ENCODE data around the gene TBX21. TPM values are rescaled to one million over a fixed set of nuclear protein-coding genes. Genes with fewer than 3 reads are reported as not detected.

TBX21 gene
- total and polyA plus RNA-seq, 7 donors: under 0.01 to 1.2 (median 0.36) TPM; not detected in 2

DNA sequence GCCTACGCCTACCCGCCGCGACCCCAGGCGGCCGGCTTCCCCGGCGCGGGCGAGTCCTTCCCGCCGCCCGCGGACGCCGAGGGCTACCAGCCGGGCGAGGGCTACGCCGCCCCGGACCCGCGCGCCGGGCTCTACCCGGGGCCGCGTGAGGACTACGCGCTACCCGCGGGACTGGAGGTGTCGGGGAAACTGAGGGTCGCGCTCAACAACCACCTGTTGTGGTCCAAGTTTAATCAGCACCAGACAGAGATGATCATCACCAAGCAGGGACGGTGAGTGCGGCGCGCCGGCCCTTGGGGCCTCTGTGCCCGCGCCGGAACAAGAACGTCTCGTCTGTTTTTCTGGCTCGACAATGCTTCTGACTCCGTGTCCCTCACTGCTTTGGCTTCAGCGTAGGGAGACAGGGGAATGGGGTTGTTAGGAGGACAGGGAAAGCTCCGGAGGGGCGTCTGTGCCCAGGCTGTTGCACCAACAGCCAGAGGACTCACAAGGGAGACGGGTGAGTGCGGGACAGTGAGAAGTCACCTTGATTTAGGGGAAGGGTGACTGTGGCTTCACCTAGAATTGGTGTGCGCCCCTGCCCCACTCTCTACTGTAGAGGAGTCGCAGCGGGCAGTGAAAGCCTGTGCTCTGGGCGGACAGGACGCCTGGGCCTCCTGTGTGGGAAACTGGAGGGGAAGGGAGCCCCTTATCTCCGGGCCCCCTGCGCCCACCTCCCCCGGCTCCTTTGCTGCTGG lies 806 bp downstream of the TBX21 start:
- Histone ChIP-seq H3K27ac (no peak overlapping the region), H3K4me3 (peak overlapping the region; percentile 8 to 48 (median 37)), H3K36me3 (no peaks in the 10 kb centered on the region), H3K27me3 (peaks cover 13 to 57% (median 32%) of the 10 kb centered on the region in 3 donors), H3K9me3 (no peaks in the 10 kb centered on the region), H3K4me1 (peaks cover 0 to 16% (median 14%) of the 10 kb centered on the region in 4 donors)
- intact Hi-C loops (cut with DNase I): no loop called here
- DNase-seq: peak; percentile 58
- TF ChIP-seq, protein P1, sequence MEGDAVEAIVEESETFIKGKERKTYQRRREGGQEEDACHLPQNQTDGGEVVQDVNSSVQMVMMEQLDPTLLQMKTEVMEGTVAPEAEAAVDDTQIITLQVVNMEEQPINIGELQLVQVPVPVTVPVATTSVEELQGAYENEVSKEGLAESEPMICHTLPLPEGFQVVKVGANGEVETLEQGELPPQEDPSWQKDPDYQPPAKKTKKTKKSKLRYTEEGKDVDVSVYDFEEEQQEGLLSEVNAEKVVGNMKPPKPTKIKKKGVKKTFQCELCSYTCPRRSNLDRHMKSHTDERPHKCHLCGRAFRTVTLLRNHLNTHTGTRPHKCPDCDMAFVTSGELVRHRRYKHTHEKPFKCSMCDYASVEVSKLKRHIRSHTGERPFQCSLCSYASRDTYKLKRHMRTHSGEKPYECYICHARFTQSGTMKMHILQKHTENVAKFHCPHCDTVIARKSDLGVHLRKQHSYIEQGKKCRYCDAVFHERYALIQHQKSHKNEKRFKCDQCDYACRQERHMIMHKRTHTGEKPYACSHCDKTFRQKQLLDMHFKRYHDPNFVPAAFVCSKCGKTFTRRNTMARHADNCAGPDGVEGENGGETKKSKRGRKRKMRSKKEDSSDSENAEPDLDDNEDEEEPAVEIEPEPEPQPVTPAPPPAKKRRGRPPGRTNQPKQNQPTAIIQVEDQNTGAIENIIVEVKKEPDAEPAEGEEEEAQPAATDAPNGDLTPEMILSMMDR (IDR thresholded peaks at IDR 0.05): no peak
- TF ChIP-seq EP300 (IDR thresholded peaks at IDR 0.05) (no peak), POLR2A (IDR thresholded peaks at IDR 0.05) (no peak), POLR2AphosphoS5 (IDR thresholded peaks at IDR 0.05) (no peak)
- WGBS, 2 donors: 7% methylated on average over 60 of the region's 60 CpGs

DNA sequence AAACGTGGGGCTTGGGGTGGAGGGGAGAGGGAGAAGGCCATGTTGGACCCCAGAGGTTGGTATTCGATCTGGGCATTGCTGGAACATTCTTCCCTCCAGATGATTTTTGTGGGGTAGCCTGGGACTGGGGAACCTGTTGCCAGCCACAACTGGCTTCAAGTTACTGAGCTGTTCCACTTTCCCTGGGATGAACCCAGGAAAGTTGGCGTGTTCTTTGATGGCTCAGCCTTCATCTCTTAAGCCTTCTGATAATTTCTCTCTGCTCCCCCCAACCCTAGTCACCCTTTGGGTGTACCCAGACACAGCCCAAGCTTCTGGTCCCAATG lies 2.1 kb downstream of the TBX21 start:
- intact Hi-C loops (cut with DNase I): no loop called here
- peaks cover 0 to 16% (median 14%) of the 10 kb centered on the region in 4 donors for H3K4me1 ChIP-seq
- no peak overlapping the region for H3K4me3 ChIP-seq
- H3K36me3 ChIP-seq: no peaks in the 10 kb centered on the region
- DNase-seq: peak; percentile 18
- H3K27ac ChIP-seq: no peak overlapping the region
- H3K27me3 ChIP-seq: peaks cover 13 to 57% (median 32%) of the 10 kb centered on the region in 3 donors
- TF ChIP-seq, protein P1 (IDR thresholded peaks at IDR 0.05): no peak
- TF ChIP-seq EP300 (IDR thresholded peaks at IDR 0.05) (no peak), POLR2A (IDR thresholded peaks at IDR 0.05) (no peak), POLR2AphosphoS5 (IDR thresholded peaks at IDR 0.05) (no peak)
- 72 to 75% methylated on average over 3 of the region's 3 CpGs for WGBS, 2 donors
- H3K9me3 ChIP-seq: no peaks in the 10 kb centered on the region

DNA sequence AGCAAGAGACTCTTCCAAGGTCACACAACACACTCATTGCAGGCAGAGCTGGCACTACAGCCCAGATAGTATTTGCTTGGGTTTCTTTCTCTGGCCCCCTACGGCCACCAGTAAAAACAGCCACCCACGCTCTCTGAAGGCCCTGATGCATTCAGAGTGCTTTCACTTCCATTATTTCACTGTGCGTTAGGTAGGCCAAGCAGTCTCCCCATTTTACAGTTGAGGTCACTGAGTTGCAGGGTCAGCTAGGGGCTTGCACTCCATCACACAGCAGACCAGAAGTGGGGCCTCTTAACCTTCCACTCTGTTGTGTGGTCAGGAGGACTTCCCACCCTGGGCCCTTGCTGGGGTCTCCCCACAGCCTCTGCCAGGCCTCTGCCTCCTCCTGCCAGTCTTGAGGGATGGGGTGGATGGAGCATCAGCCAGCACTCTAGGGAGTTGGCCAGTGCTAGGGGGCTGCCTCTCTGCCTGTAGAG lies 2.5 kb downstream of the TBX21 start:
- peak; percentile 56 for DNase-seq
- H3K27ac ChIP-seq: no peak overlapping the region
- no peaks in the 10 kb centered on the region for H3K9me3 ChIP-seq
- H3K36me3 ChIP-seq: no peaks in the 10 kb centered on the region
- peaks cover 0 to 16% (median 14%) of the 10 kb centered on the region in 4 donors for H3K4me1 ChIP-seq
- TF ChIP-seq, protein P1 (IDR thresholded peaks at IDR 0.05): no peak
- TF ChIP-seq POLR2AphosphoS5 (IDR thresholded peaks at IDR 0.05) (no peak), POLR2A (IDR thresholded peaks at IDR 0.05) (no peak), EP300 (IDR thresholded peaks at IDR 0.05) (no peak)
- peaks cover 13 to 53% (median 31%) of the 10 kb centered on the region in 3 donors for H3K27me3 ChIP-seq
- whole genome bisulfite sequencing, 2 donors: 64 to 90% methylated on average over 3 of the region's 3 CpGs
- no peak overlapping the region for H3K4me3 ChIP-seq
- intact Hi-C loops (cut with DNase I): no loop called here

DNA sequence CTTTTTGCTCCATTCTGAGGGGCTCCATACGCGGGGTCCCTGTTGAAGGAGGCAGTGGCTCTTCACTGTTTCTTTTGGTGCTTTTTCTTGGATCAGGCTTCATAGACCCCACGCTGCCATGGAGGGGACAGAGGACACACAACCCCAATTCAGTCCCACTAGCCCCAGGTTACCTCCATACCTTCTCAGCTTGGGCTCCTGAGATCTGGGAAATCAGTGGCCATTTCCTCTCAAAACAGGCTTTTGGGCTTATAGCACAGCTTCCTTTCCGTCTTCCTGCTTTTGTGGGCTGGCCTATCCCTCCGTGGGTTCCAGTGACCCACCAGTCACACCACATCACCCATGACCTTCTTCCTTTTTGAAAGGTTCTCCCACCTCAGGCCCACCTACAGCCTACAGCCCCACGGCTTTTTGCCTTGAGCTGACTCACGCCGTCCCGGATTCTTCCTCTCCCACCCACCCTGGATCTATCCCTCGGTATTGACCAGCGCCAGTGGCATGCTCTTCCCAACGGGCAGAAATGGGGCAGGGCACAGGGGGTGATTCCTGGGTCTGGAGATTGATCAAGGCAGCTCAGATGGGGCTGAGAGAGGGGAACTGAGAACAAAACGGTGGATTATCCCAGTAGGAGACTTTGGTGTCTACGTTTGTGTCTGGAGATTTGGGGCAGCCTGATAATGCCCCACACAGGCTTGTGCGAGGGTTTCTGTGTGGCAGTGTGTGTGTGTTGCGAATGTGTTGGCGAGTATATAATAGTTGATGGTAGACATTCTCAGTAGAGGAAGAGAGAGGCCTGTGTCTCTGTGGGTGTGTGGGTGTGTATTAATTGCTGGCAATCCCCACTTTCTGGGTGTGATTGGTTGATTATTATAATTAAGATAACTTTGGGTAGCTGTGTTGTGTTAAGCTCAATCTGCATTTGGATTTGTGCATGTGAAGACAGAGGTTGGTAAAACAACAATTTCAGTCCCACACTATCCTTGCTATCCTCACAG lies 3.8 kb downstream of the TBX21 start:
- peaks cover 0 to 16% (median 14%) of the 10 kb centered on the region in 4 donors for H3K4me1 ChIP-seq
- H3K27me3 ChIP-seq: peaks cover 13 to 48% (median 24%) of the 10 kb centered on the region in 3 donors
- intact Hi-C loops (cut with DNase I): no loop called here
- peak; percentile 24 for DNase-seq
- H3K4me3 ChIP-seq: no peak overlapping the region
- H3K36me3 ChIP-seq: no peaks in the 10 kb centered on the region
- TF ChIP-seq EP300 (IDR thresholded peaks at IDR 0.05): no peak
- TF ChIP-seq, protein P1 (IDR thresholded peaks at IDR 0.05): no peak
- WGBS, 2 donors: 73 to 81% methylated on average over 17 of the region's 17 CpGs
- no peak overlapping the region for H3K27ac ChIP-seq
- H3K9me3 ChIP-seq: no peaks in the 10 kb centered on the region

All from sigmoid colon (tissue), 7 donors.